Measurements from ENCODE around the gene MIS18BP1.

- TF ChIP-seq CHD2 (IDR thresholded peaks at IDR 0.05; ENCODE audit: low read length, partially characterized antibody) (no peak), EZH2phosphoT487 (IDR thresholded peaks at IDR 0.05; ENCODE audit: borderline replicate concordance, low read depth) (no peak), GATA2 (CRISPR knock-in tag; IDR thresholded peaks at IDR 0.05) (no peak), REST (IDR thresholded peaks at IDR 0.05; ENCODE audit: low read depth, low read length) (no peak), NFIC (IDR thresholded peaks at IDR 0.05; ENCODE audit: borderline replicate concordance) (no peak), SIN3A (IDR thresholded peaks at IDR 0.05; ENCODE audit: borderline replicate concordance, low read depth, low read length) (no peak), USF1 (IDR thresholded peaks at IDR 0.05; ENCODE audit: borderline replicate concordance, low read depth) (no peak), CTCF (IDR thresholded peaks at IDR 0.05) (no peak), RFX5 (IDR thresholded peaks at IDR 0.05; ENCODE audit: low read length) (no peak), POLR2AphosphoS5 (IDR thresholded peaks at IDR 0.05; ENCODE audit: low read depth, low read length) (no peak)
These were observed 71.7 kb downstream of the MIS18BP1 start for GRCh38 chr14:45181329-45181728.

Data from SK-N-SH (cell line).